ENCODE data around the gene ISY1.
"Not testable (repeated sequence)": the region's sequence is repeated elsewhere in the genome, so short reads cannot be mapped to it uniquely, and the experiment has no call there.

The ISY1 gene

DNA sequence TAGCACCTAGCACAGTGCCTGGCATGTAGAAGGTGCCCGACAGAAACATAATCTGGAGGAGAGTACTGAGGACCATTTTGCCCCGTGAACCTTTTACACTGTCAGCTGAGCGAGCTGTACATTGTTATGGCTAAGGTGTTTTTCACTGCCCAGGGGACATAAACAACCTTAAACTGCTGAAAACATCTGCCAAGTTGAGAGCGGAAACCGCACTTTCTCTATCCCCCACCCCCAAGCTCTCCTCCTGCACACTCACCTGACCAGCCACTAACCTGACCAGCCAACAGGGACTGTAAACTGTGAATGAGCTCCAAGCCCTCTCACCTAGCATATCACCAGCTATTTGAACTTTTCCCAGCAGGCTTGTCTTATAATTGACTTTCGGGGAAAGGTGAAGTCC is 56.8 kb downstream of the ISY1 start:
- DNase-seq (ENCODE audit: low read depth), result no peak
- no peak overlapping the region for H3K4me3 ChIP-seq (ENCODE audit: control insufficient read depth, low read depth, low read length)
- TF ChIP-seq, protein P1, sequence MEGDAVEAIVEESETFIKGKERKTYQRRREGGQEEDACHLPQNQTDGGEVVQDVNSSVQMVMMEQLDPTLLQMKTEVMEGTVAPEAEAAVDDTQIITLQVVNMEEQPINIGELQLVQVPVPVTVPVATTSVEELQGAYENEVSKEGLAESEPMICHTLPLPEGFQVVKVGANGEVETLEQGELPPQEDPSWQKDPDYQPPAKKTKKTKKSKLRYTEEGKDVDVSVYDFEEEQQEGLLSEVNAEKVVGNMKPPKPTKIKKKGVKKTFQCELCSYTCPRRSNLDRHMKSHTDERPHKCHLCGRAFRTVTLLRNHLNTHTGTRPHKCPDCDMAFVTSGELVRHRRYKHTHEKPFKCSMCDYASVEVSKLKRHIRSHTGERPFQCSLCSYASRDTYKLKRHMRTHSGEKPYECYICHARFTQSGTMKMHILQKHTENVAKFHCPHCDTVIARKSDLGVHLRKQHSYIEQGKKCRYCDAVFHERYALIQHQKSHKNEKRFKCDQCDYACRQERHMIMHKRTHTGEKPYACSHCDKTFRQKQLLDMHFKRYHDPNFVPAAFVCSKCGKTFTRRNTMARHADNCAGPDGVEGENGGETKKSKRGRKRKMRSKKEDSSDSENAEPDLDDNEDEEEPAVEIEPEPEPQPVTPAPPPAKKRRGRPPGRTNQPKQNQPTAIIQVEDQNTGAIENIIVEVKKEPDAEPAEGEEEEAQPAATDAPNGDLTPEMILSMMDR (conservative IDR thresholded peaks at IDR 0.05; ENCODE audit: control insufficient read depth, insufficient read depth, low read depth, low read length), result no peak

- TF ChIP-seq, protein P1 (conservative IDR thresholded peaks at IDR 0.05; ENCODE audit: control insufficient read depth, insufficient read depth, low read depth, low read length), result no peak
- DNase-seq (ENCODE audit: low read depth), result no peak
- no peak overlapping the region for H3K4me3 ChIP-seq (ENCODE audit: control insufficient read depth, low read depth, low read length)
Observed at GRCh38 chr3:129103296-129103695, 57.6 kb downstream of the ISY1 start.

DNA sequence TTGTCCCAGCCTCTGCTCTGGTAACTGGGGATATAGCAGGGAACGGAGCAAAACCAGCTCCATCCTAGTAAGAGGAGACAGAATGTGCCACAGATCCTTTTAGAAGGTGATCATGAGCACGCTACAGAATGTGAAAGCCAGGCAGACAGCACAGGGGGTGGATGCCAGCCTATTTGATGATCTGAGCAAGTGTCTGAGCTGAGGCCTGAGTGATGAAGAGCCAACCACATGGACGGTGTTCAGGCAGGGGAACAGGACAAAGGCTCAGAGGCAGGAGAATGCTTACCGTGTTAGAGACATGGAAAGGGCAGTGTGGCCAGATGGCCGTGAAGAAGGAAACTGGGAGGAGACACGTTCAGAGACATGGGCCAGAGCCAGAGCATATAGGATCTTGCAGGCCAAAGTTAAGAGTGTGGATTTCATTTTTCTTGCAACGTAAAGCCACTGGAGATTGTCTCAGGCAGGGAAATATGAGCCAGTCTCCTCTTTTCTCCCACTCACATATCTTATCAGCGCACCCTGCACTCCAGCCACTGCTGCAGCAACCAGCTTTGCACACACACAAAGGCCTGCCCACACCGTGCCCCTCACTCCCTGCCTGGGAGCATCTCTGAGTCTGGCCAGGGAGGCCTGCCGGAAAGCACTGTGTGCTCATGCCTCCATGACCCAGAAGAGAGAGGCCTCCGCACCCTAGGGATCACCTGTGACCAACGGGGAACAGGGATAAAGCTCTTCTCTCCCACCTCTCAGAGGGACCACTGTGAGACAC is 59.3 kb downstream of the ISY1 start:
- TF ChIP-seq, protein P1 (conservative IDR thresholded peaks at IDR 0.05; ENCODE audit: control insufficient read depth, insufficient read depth, low read depth, low read length), result no peak
- H3K4me3 ChIP-seq (ENCODE audit: control insufficient read depth, low read depth, low read length), result no peak overlapping the region
- DNase-seq (ENCODE audit: low read depth), result no peak

- TF ChIP-seq, protein P1 (conservative IDR thresholded peaks at IDR 0.05; ENCODE audit: control insufficient read depth, insufficient read depth, low read depth, low read length), result no peak
- no peak for DNase-seq (ENCODE audit: low read depth)
- no peak overlapping the region for H3K4me3 ChIP-seq (ENCODE audit: control insufficient read depth, low read depth, low read length)
Observed at GRCh38 chr3:129100274-129100673, 60.6 kb downstream of the ISY1 start.

GRCh38 chr3:129095285-129095684 is 65.6 kb downstream of the ISY1 start:
- TF ChIP-seq, protein P1 (conservative IDR thresholded peaks at IDR 0.05; ENCODE audit: control insufficient read depth, insufficient read depth, low read depth, low read length), result no peak
- H3K4me3 ChIP-seq (ENCODE audit: control insufficient read depth, low read depth, low read length), result no peak overlapping the region
- DNase-seq (ENCODE audit: low read depth), result no peak

DNA sequence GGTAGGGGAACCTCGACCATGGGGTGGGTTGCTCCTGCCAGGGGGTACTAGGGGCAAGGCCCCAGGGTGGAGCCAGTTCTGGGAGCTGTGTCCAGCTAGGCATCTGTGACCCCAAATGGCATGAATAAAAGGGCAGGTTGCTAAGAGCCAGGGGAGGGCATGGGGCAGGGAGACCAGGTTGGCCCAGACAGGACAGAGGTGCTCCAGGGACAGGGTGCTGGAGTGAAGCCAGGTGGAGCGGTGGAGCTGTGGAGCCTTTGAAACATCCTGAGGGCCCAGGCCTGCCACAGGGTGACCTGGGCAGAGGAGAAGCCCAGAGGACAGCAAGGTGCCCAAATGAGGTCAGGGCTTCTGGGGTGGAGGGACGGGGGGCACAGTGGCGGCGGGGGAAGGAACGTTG is 72.6 kb downstream of the ISY1 start:
- not testable (repeated sequence) for DNase-seq (ENCODE audit: low read depth); H3K4me3 ChIP-seq (ENCODE audit: control insufficient read depth, low read depth, low read length)

- peak; percentile 40 for DNase-seq (ENCODE audit: low read depth)
- not testable (repeated sequence) for H3K4me3 ChIP-seq (ENCODE audit: control insufficient read depth, low read depth, low read length)
Observed at GRCh38 chr3:129087904-129088303, 73.0 kb downstream of the ISY1 start.

GRCh38 chr3:129087138-129087702 is 73.6 kb downstream of the ISY1 start:
- no peak overlapping the region for H3K4me3 ChIP-seq (ENCODE audit: control insufficient read depth, low read depth, low read length)
- peak; percentile 11 for DNase-seq (ENCODE audit: low read depth)
- TF ChIP-seq, protein P1 (conservative IDR thresholded peaks at IDR 0.05; ENCODE audit: control insufficient read depth, insufficient read depth, low read depth, low read length), result no peak
